ENCODE data around the gene PARD3. TPM values are rescaled to one million over a fixed set of nuclear protein-coding genes. Genes with fewer than 3 reads are reported as not detected.

Gene PARD3
- total RNA-seq, 2 donors from 2014 or later, result 23.1 to 29.7 TPM

DNA sequence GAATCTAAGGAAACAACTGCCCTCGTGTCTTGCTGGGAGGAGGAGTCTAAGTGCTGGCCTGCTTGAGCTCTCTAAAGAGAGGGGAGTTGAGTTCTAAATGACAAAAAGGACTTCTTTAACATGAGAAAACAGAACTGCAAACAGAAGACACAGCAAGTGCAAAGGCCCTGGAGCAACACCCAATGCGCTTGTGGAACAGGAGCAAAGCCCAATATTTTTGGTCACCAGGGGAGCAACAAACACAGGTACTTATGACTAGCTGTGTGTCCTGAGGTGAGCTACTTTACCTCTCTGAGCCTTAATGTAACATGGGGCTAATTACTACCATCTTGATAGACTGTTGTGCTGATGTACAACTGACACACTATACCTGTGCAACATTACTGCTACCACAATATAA, 634.3 kb downstream of the PARD3 start:
- intact Hi-C loops (cut with DNase I), result no loop called here
- DNase-seq (no peak), ATAC-seq (no peak)

DNA sequence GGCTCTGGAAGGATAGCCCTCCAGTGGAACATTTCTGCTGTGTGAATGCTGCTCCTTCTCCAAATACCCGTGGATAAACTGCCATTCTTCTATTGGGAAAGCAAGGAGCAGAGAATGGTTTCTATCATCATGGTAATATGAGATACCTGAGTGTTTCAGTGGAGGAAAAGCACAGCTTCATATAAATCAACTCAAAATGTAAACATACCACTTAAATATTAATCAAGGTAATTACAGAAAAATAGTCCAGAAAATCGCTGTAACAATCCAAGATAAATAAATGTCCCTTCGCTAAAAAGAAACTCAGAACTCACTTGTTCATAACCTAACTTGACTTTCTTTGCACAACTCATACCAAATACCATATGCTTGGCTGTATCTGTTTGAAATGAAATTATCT, 635.8 kb downstream of the PARD3 start:
- intact Hi-C loops (cut with DNase I), result no loop called here
- DNase-seq (no peak), ATAC-seq (no peak)

- ATAC-seq (no peak), DNase-seq (no peak)
- intact Hi-C loops (cut with DNase I), result no loop called here
Observed at GRCh38 chr10:34178756-34179155, 636.3 kb downstream of the PARD3 start.

- intact Hi-C loops (cut with DNase I), result no loop called here
- no peak for ATAC-seq
- no peak for DNase-seq
Observed at GRCh38 chr10:34178196-34178595, 636.9 kb downstream of the PARD3 start.

DNA sequence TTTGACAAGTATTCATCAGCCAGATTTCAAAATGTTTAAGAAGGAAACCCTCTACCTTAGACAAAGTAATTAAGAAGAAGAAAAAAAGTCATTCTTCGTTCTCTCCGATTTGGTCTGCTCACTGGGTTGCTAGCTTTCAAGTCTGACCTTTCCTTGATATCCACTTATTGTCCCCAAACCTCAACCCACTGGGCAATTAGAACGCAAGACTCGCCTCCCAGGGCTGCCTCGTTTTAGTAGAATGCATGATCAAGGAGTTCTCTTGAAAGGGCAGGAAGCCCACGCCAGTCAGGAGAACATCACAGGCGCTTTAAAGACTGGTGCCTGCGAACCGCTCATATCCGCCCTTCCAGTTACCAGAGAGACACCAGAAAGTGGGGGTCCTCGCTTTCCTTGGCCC, 637.7 kb downstream of the PARD3 start:
- ATAC-seq (no peak), DNase-seq (no peak)
- intact Hi-C loops (cut with DNase I), result no loop called here

DNA sequence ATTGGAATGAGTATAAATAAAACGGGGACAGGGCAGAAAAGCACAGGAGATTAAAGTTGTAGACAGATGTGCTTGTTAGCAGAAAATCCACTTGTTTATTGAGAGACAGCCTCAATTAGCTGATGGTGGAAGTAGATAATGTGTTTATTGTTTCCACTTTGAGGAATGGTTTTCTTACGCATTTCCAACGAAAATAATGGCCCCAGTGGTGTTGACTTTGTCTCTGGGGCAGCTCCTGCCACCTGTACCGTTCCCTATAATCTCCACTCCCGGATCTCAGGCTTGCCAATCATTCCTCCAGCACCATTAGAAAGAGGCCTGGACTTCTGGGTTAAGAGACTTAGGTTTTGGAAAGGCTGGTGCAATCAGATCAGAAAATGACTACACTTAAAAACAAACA, 638.7 kb downstream of the PARD3 start:
- intact Hi-C loops (cut with DNase I), result no loop called here
- DNase-seq, result no peak
- ATAC-seq, result no peak

DNA sequence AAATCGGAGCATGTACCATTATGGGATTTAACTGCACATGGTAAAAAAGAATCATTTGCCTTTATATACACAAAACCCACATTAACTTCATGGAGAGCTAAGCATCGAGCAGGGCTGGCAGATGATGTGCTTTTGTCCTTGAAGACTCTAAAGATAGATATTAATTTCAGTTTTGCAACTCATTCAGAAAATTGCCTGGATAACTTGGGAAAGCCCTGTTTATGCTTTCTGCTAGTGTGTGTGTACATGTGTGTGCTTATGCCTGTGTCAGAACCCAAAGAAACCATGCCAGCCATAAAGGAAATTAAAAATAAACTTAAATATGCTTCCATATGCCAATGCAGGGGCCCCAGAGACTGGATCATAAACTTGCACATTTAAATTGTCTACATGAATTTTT, 640.0 kb downstream of the PARD3 start:
- intact Hi-C loops (cut with DNase I), result no loop called here

GRCh38 chr10:34172936-34173533, 642.1 kb downstream of the PARD3 start:
- DNase-seq (no peak), ATAC-seq (no peak)
- intact Hi-C loops (cut with DNase I), result no loop called here

More for the DNA sequence above, 640.0 kb downstream of the PARD3 start:
- no peak for DNase-seq
- no peak for ATAC-seq

- intact Hi-C loops (cut with DNase I), result no loop called here
- ATAC-seq, result peak in 1 of 2 donors; percentile 34
- no peak for DNase-seq
Observed at GRCh38 chr10:34171957-34172527, 643.1 kb downstream of the PARD3 start.

- intact Hi-C loops (cut with DNase I), result no loop called here
- no peak for DNase-seq
- ATAC-seq, result no peak
Observed at GRCh38 chr10:34169677-34170076, 645.4 kb downstream of the PARD3 start.

DNA sequence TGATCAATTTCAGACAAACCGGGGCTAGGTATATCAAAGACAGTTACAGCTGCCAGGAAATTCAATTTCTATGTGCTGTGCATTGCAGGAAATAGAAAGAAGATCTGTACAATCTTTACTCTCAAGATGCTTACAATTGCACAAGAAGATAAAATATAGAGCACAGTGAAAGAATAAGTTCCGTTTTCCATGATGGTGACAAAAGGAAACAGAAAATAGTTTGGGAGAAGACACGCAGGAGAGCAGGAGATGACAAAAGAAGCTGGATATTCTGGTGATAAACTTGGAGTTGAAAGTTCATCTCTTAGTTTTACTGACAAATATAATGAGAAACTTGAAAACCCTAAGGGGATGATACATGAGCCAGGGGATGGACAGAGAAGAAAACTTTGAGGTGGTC, 646.0 kb downstream of the PARD3 start:
- no peak for ATAC-seq

GRCh38 chr10:34168439-34168838, 646.7 kb downstream of the PARD3 start:
- intact Hi-C loops (cut with DNase I), result no loop called here
- ATAC-seq (peak in 1 of 2 donors; percentile 79), DNase-seq (no peak)

More for the DNA sequence above, 646.0 kb downstream of the PARD3 start:
- DNase-seq, result no peak
- intact Hi-C loops (cut with DNase I), result no loop called here

- DNase-seq, result no peak
- intact Hi-C loops (cut with DNase I), result no loop called here
- ATAC-seq, result no peak
Observed at GRCh38 chr10:34166823-34167222, 648.3 kb downstream of the PARD3 start.

DNA sequence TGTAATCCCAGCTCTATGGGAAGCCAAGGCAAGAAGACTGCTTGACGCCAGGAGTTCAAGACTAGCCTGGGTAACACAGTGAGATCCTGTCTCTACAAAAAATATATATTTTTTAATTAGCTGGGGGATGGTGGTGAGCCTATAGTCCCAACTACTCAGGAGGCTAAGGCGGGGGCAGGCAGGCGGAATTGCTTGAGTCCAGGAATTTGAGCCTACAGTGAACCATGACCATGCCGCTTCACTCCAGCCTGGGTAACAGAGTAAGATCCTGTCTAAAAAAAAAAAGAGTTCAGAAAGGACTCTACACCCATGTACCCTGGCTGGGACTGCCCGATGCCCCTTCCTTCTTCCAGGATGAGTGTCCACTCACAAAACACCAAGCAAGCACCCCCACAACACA, 648.7 kb downstream of the PARD3 start:
- DNase-seq (no peak), ATAC-seq (no peak)
- intact Hi-C loops (cut with DNase I), result no loop called here

DNA sequence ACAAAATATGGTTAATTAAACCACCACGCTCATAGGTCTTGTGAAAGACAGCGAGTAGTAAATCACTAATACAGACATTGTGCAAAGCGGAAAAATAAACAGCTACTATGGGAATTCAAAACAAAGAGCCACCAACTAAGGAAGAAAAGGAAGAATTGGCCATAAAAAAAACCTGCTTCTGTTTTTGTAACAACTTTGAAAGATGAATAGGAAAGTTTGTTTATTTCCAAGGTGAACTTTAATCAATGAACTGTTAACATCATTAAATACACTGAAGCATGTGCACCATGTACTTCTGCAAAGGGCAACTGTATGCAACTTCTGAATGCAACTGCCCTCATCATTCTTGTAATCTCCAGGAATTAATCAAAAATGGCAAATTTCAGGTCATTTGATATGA, 651.1 kb downstream of the PARD3 start:
- intact Hi-C loops (cut with DNase I), result no loop called here
- DNase-seq, result no peak
- no peak for ATAC-seq

DNA sequence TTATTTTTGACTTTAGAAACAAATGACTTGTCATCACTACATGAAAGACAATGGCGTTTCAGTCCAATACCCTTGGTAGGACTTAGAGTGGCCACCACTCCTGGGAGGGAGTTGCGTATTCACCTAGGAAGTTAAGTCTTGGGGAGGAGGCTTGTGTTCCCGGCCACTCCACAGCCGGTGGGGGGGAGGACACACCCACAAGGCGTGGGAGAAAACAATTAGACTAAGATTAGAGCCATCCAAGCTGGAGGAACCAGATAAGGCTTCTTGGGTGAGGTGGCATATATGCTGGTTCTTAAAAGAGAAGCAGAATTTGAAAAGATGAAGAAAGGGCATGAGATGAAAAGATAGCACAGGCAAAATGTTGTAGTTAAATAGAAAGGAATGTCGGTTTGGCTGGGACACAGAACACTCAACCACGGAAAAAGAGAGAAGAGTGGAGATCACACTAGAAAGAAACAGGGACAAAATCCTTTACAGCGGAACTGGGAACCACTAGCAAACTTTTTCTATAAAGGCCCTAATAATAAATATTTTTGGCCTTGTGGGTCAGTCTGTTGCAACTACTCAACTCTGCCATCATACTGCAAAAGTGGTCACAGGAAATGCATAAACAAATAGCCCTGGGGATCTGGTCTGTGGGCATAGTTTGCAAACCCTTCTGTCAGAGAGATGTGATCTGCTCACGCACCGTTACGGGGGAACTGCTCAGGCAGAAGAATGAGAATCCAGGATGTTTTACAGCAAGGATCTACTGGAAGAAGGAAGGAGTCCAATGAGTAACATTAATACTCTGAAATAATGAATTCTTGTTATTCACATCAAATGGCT, 651.8 kb downstream of the PARD3 start:
- ATAC-seq (no peak), DNase-seq (no peak)
- intact Hi-C loops (cut with DNase I), result no loop called here

DNA sequence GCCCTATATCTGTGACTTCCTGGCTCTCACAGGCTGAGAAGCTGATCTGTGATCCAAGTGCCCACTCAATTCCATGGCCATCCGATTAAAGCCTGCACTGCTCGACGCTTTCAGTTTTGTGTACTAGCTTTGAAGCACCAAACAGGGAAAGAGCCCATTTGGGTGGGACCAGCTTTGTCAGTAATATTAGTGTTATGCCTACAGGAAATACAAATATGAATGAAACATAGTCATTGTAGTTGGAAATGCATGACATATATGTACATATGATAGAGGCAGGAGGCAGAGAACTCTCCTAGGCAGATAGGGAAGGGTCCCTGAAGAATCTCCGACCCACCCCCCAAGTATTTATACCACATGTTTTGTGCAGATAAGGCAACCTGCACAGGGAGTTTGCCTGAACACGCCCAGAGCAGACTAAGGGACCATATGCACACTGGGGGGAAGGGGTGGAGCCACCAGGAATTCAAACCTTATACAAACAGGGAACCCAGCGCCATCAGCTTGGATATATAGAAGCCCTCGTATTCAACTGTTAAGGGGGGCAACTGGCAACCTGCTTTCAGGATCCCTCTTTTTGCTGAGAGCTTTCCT, 653.2 kb downstream of the PARD3 start:
- ATAC-seq, result no peak
- no peak for DNase-seq
- intact Hi-C loops (cut with DNase I), result no loop called here

- intact Hi-C loops (cut with DNase I), result no loop called here
- no peak for ATAC-seq
- no peak for DNase-seq
Observed at GRCh38 chr10:34160595-34160994, 654.5 kb downstream of the PARD3 start.

DNA sequence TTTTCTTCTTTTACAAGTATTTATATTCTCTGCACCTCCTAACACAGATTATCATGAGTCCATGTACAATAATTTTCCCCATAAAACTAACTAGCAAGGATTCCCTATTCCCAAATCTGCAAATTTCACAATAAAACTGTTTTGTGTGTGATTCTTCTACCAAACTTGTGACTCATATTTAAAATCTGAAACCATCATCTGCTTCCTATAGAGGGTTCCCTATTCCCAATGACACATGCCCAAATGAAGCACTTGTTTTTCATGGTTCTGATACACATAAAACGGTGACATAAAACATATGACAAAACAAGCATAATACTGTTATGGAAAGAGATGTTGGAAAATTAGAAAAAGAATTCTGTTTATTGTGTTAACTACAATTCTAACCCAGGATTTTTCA, 657.6 kb downstream of the PARD3 start:
- DNase-seq (no peak), ATAC-seq (no peak)
- intact Hi-C loops (cut with DNase I), result no loop called here

DNA sequence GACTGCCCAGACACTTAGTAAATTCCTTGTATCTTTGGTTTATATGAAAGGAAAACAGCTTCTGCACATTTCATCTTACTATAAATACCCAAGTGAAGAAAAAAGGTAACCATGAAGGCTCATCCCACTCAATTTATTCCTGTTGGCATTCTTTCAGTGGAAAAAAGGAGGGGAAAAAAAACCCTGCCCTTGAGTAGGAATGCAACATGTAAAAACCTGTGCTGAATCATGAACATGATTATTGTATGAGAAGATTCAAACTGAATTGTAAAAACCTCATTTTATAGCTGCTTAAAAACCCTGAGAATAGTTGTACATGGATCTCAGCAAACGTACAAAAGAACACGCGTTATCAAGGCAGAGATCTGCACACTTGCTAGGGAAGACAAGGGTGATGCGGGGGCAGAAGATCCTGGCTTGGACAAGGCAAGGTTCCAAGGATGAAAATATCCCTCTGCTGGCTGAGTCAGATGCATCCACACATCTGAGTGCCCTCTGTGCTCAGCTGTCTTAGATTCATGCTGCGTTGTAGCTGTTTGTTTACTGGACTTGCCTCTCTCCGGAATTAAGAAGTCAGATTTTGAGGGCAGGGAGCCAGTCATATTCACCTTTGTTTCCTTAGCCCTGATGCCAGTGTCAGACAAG, 658.2 kb downstream of the PARD3 start:
- DNase-seq, result no peak
- intact Hi-C loops (cut with DNase I), result no loop called here
- ATAC-seq, result peak in 1 of 2 donors; percentile 84
